DOHH2 (cell line): ENCODE measurements around the gene MRPL54.

Source experiments
- EZH2phosphoT487 ChIP-seq: fragments of 200-600 bp; sonication (generic); IDR thresholded peaks from 2 replicates; pipeline ENCODE4 v1.6.1; 2017; ENCODE audit warnings: borderline replicate concordance, mild to moderate bottlenecking, antibody characterized with exemption, low read length, moderate library complexity, mixed read lengths
- TF ChIP-seq, protein P1 (sequence below): fragments of 200-600 bp; sonication (generic); IDR thresholded peaks from one replicate; pipeline ENCODE4 v1.5.1; 2014; ENCODE audit warnings: antibody characterized with exemption, mild to moderate bottlenecking, low read depth, low read length; ENCODE audit not compliant: poor library complexity, severe bottlenecking

DNA sequence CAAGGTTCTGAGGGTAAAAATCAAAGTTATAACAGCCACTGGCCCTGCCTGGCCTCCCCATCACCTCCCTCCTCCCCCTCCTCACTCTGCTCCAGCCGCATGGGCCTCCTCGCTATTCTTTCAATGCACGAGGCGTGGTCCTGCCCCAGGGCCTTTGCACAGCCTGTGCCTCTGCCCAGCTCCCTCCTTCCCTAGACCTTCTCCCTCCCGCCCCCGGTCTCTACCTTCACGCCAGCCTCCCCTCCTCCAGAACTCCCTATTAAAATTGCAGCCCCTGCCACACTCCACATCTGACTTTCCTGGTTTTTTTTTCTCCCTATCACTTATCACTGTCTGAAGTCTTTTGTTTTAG is 6.2 kb downstream of the MRPL54 start:
- TF ChIP-seq, protein P1, sequence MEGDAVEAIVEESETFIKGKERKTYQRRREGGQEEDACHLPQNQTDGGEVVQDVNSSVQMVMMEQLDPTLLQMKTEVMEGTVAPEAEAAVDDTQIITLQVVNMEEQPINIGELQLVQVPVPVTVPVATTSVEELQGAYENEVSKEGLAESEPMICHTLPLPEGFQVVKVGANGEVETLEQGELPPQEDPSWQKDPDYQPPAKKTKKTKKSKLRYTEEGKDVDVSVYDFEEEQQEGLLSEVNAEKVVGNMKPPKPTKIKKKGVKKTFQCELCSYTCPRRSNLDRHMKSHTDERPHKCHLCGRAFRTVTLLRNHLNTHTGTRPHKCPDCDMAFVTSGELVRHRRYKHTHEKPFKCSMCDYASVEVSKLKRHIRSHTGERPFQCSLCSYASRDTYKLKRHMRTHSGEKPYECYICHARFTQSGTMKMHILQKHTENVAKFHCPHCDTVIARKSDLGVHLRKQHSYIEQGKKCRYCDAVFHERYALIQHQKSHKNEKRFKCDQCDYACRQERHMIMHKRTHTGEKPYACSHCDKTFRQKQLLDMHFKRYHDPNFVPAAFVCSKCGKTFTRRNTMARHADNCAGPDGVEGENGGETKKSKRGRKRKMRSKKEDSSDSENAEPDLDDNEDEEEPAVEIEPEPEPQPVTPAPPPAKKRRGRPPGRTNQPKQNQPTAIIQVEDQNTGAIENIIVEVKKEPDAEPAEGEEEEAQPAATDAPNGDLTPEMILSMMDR, result no peak
- no peak for TF ChIP-seq EZH2phosphoT487
